GM12878 (cell line): ENCODE results near the gene CDK4. TPM values are rescaled to one million over a fixed set of nuclear protein-coding genes. Genes with fewer than 3 reads are reported as not detected.

ENCODE experiments used
- ATAC-seq: fragments of 200-7000 bp; cut with Tn5 transposase; 3 replicates; pipeline ENCODE4 v1.9.1; 2020; ENCODE audit warnings: mild to moderate bottlenecking, moderate library complexity
- BruUV-seq: library from RNA; stranded (reverse); fragments of 400-500 nt; replicated peaks from 2 replicates; lab custom pipeline; 2021; lab: Mats Ljungman, UMichigan
- CTCF ChIA-PET: fragments of 300-600 bp; sonication (Branson Sonifier 250); formaldehyde crosslinking; extraction: SDS; loops from one replicate; lab custom pipeline; 2021; ENCODE audit warnings: inconsistent platforms; lab: Yijun Ruan, JAX
- POLR2A ChIA-PET: fragments of 350-600 bp; formaldehyde crosslinking; extraction: SDS; loops from one replicate; lab custom pipeline; 2021; ENCODE audit warnings: inconsistent platforms; lab: Charles Lee
- RAD21 ChIA-PET: fragments of 300-600 bp; sonication (Branson Sonifier 250); formaldehyde crosslinking; loops from one replicate; lab custom pipeline; 2023; ENCODE audit warnings: antibody characterized with exemption; ENCODE audit not compliant: unreplicated experiment; lab: Charles Lee
- SMC1A ChIA-PET: fragments of 300-600 bp; sonication (Branson Sonifier 250); formaldehyde crosslinking; loops from one replicate; lab custom pipeline; 2023; ENCODE audit not compliant: unreplicated experiment, uncharacterized antibody; lab: Charles Lee
- DNase-seq: peaks from one replicate; pipeline ENCODE4 v3.0.0-alpha.2; 2011; ENCODE audit warnings: low read depth, low spot score
- FAIRE-seq: peaks from 3 replicates; lab custom pipeline; 2011; peaks lifted over from hg19 to GRCh38; lab: Jason Lieb, UNC
- H2AFZ ChIP-seq: 2 replicates; pipeline ENCODE4 v1.6.0; 2011; ENCODE audit warnings: low read depth, low read length, control low read depth; ENCODE audit not compliant: control insufficient read depth
- H3K27ac ChIP-seq: 2 replicates; pipeline ENCODE4 v1.5.1; 2011; ENCODE audit warnings: control low read depth; ENCODE audit not compliant: control insufficient read depth, insufficient read depth
- H3K27me3 ChIP-seq, 2 experiments: replicated peaks in 1 of 2; 2 replicates each; pipeline versions ENCODE4 v1.6.0 to v1.6.1; 2011; ENCODE audit warnings: low read length in 1 of 2; ENCODE audit not compliant: control insufficient read depth in 2 of 2, insufficient read depth in 2 of 2
- H3K36me3 ChIP-seq, 2 experiments: 2 replicates each; pipeline ENCODE4 v1.5.1; 2011; ENCODE audit warnings: low read length in 1 of 2; ENCODE audit not compliant: control insufficient read depth in 2 of 2, insufficient read depth in 2 of 2
- H3K4me1 ChIP-seq: 2 replicates; pipeline ENCODE4 v1.6.1; 2011; ENCODE audit warnings: mild to moderate bottlenecking, low read length, moderate library complexity, mixed read lengths; ENCODE audit not compliant: control insufficient read depth, insufficient read depth
- H3K4me2 ChIP-seq: 2 replicates; pipeline ENCODE4 v1.6.0; 2011; ENCODE audit warnings: control low read depth; ENCODE audit not compliant: control insufficient read depth, insufficient read depth
- H3K4me3 ChIP-seq: fragments of 200-600 bp; sonication (generic); 2 replicates; pipeline ENCODE4 v1.5.1; 2016
- H3K79me2 ChIP-seq: 2 replicates; pipeline ENCODE4 v1.6.0; 2011; ENCODE audit warnings: low read length; ENCODE audit not compliant: control insufficient read depth, insufficient read depth
- H3K9ac ChIP-seq: 2 replicates; pipeline ENCODE4 v1.8.0; 2011; ENCODE audit warnings: low read length, control low read depth, mixed read lengths; ENCODE audit not compliant: control insufficient read depth, insufficient read depth
- H3K9me3 ChIP-seq: replicated peaks from 3 replicates; pipeline ENCODE4 v1.5.1; 2011; ENCODE audit warnings: mild to moderate bottlenecking, low read length; ENCODE audit not compliant: control insufficient read depth, insufficient read depth
- H4K20me1 ChIP-seq: 2 replicates; pipeline ENCODE4 v1.6.0; 2011; ENCODE audit not compliant: control insufficient read depth, insufficient read depth
- CHD1 ChIP-seq: IDR thresholded peaks from 2 replicates; pipeline ENCODE4 v1.6.1; 2012; ENCODE audit warnings: low read depth, low read length, improper control_type of control experiment
- MXI1 ChIP-seq: fragments of 150-350 bp; IDR thresholded peaks from 2 replicates; pipeline ENCODE4 v1.6.1; 2011; ENCODE audit warnings: low read depth, mild to moderate bottlenecking, inconsistent platforms, low read length, improper control_type of control experiment
- NR2F1 ChIP-seq: fragments of 450-650 bp; conservative IDR thresholded peaks from 2 replicates; pipeline ENCODE4 v1.6.1; 2017; ENCODE audit warnings: mild to moderate bottlenecking
- RAD51 ChIP-seq: fragments of 450-650 bp; IDR thresholded peaks from 2 replicates; pipeline ENCODE4 v1.6.1; 2016; ENCODE audit warnings: moderate library complexity, mild to moderate bottlenecking, inconsistent platforms
- SMAD1 ChIP-seq: fragments of 450-650 bp; IDR thresholded peaks from 2 replicates; pipeline ENCODE4 v1.6.1; 2018; ENCODE audit warnings: mild to moderate bottlenecking, low read depth; ENCODE audit not compliant: partially characterized antibody
- YBX1 ChIP-seq: fragments of 450-650 bp; IDR thresholded peaks from 2 replicates; pipeline ENCODE4 v1.6.1; 2016; ENCODE audit warnings: antibody characterized with exemption
- ZNF384 ChIP-seq: IDR thresholded peaks from 2 replicates; pipeline ENCODE4 v1.6.1; 2012; ENCODE audit warnings: low read depth, mild to moderate bottlenecking, low read length, improper control_type of control experiment, borderline replicate concordance
- ZSCAN29 ChIP-seq: fragments of 450-650 bp; IDR thresholded peaks from 2 replicates; pipeline ENCODE4 v1.6.1; 2017; ENCODE audit warnings: mild to moderate bottlenecking, moderate library complexity
- WGBS: methylation state at CpG from one replicate; pipeline ENCODE4 v1.1.6; 2016; ENCODE audit warnings: low lambda C conversion rate; ENCODE audit not compliant: insufficient replicate concordance, insufficient coverage; ENCODE audit errors: missing lambda C conversion rate; 5-methylcytosine and 5-hydroxymethylcytosine counted together
- in situ Hi-C: fragments of 300-500 bp; cut with MboI; formaldehyde crosslinking; loops from 9 replicates; pipeline ENCODE4 v1.14.3; 2018; ENCODE audit warnings: mixed read lengths
- intact Hi-C: fragments of 100-400 bp; cut with micrococcal nuclease; formaldehyde crosslinking; loops from one replicate; pipeline ENCODE4 v1.14.2; 2022; ENCODE audit not compliant: unreplicated experiment
- polyA plus RNA-seq, 11 experiments: library from polyadenylated mRNA; depleted of rRNA in 4 of 11; unstranded in 6 of 11; stranded (reverse) in 5 of 11; fragments of >200 nt; fragmentation: Nextera tagmentation in 4 of 11; fragmentation: Illumina TruSeq in 1 of 11; extraction: Ambion mirVana in 4 of 11; extraction: Trizol in 1 of 11; gene quantifications; 1 replicate in 1 of 11; 2 replicates in 10 of 11; pipeline versions ENCODE4 v1.2.1 to v1.2.3, GENCODE V29; 2011 to 2016; ENCODE audit warnings: inconsistent platforms in 2 of 11, missing spikeins in 2 of 11, low read depth in 1 of 11
- total RNA-seq, 4 experiments: library from RNA; depleted of rRNA in 3 of 4; stranded (reverse); fragments of >200 nt in 3 of 4; fragmentation: Illumina TruSeq in 1 of 4; extraction: Trizol in 1 of 4; gene quantifications; 2 replicates each; pipeline versions ENCODE4 v1.2.1 to v1.2.3, GENCODE V29; 2013 to 2021
- TF ChIP-seq, protein P1 (sequence below): IDR thresholded peaks from 2 replicates; pipeline ENCODE4 v1.6.1; 2011; ENCODE audit warnings: mild to moderate bottlenecking, low read depth, low read length, moderate library complexity; ENCODE audit not compliant: insufficient replicate concordance

The CDK4 gene
- total and polyA plus RNA-seq, 10 of the 15 experiments (the other 5 are each of a cell fraction or from before 2014, with no cell fraction given) = 26.1 to 385 (median 221) TPM

DNA sequence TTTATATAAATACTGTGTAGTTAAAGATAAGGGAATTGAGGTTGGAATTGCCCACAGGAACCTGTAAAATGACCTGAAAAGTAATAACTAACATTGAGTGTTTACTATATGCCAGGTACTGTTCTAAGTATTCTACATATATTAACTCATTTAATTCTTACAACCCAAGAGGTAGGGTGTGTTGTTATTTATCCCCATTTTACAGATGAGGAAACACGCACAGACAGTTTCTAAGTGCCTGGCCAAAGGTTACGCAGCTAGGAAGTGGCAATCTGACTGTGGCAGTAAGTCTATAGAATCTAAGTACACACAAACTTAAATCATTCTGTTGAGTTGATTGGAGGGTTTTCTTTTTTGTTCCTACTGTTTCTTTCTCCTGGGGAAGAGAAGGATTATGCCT, 8.3 kb downstream of the CDK4 start:
- DNase-seq (no peak), ATAC-seq (no peak), FAIRE-seq (no peak)
- in situ Hi-C loops (no loop called here), intact Hi-C loops (no loop called here)
- ChIA-PET RAD21 (interaction anchor here (1.0 to 1.5 kb wide), 4 partner anchors 13 to 285 kb away, joined by 5 to 6 read pairs (median 6); no protein-coding TSS in a partner anchor), POLR2A (interaction anchor here (3.0 kb wide), 1 partner anchor 12 kb away, joined by 19 read pairs; the partner anchor contains the start of gene MARCHF9), CTCF (interaction anchor here (0.7 to 2.9 kb wide), 4 partner anchors 8 to 285 kb away, joined by 3 to 28 read pairs (median 4); partner anchors contain the start of genes CDK4 and GLI1), SMC1A (interaction anchor here (0.8 to 2.4 kb wide), 3 partner anchors 13 to 93 kb away, joined by 4 to 14 read pairs (median 4); partner anchors contain the start of genes EEF1AKMT3 and METTL1)
- Histone ChIP-seq H2AFZ (peak overlapping the region; percentile 90), H3K9me3 (no peaks in the 10 kb centered on the region), H3K27ac (peak overlapping the region; percentile 94), H3K4me2 (peak overlapping the region; percentile 99), H3K4me1 (peaks cover 23% of the 10 kb centered on the region), H3K27me3 (no peaks in the 10 kb centered on the region), H4K20me1 (no peaks in the 10 kb centered on the region), H3K9ac (peak overlapping the region; percentile 93; the same call in 1 of the 2 replicates), H3K4me3 (peak overlapping the region; percentile 91), H3K79me2 (peaks cover 25% of the 10 kb centered on the region), H3K36me3 (peaks cover 3 to 5% of the 10 kb centered on the region in 2 experiments)
- TF ChIP-seq, protein P1, sequence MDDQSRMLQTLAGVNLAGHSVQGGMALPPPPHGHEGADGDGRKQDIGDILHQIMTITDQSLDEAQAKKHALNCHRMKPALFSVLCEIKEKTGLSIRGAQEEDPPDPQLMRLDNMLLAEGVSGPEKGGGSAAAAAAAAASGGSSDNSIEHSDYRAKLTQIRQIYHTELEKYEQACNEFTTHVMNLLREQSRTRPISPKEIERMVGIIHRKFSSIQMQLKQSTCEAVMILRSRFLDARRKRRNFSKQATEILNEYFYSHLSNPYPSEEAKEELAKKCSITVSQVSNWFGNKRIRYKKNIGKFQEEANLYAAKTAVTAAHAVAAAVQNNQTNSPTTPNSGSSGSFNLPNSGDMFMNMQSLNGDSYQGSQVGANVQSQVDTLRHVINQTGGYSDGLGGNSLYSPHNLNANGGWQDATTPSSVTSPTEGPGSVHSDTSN = no peak
- no peak for TF ChIP-seq YBX1
- TF ChIP-seq MXI1 = no peak
- no peak for TF ChIP-seq ZSCAN29
- TF ChIP-seq NR2F1 = no peak
- TF ChIP-seq CHD1 = no peak
- TF ChIP-seq SMAD1 = no peak
- TF ChIP-seq RAD51 = no peak
- TF ChIP-seq ZNF384 = no peak
- WGBS = 36% methylated on average over 2 of the region's 2 CpGs
- no TSS peak for BruUV-seq
